Measurements from ENCODE around the gene GRAMD2B. TPM values are rescaled to one million over a fixed set of nuclear protein-coding genes. Genes with fewer than 3 reads are reported as not detected.

The GRAMD2B gene
- total and polyA plus RNA-seq, 2 donors, result 14.8 to 38.4 TPM

- Histone ChIP-seq H3K9me3 (ENCODE audit: control insufficient read depth in 2 of 2, insufficient read depth in 1 of 2, low read length in 1 of 2) (no peaks in the 10 kb centered on the region), H3K4me1 (ENCODE audit: control insufficient read depth in 2 of 2, insufficient read depth in 2 of 2, low read length in 2 of 2) (no peaks in the 10 kb centered on the region), H3K27me3 (ENCODE audit: control insufficient read depth in 2 of 2, insufficient read depth in 1 of 2, low read length in 1 of 2) (no peaks in the 10 kb centered on the region), H3K27ac (ENCODE audit: low read depth in 1 of 2, low read length in 1 of 2) (no peak overlapping the region), H3K36me3 (ENCODE audit: control insufficient read depth in 2 of 2, insufficient read depth in 2 of 2, low read length in 1 of 2) (peaks cover 17 to 59% of the 10 kb centered on the region in 2 donors), H3K4me3 (ENCODE audit: low read length in 2 of 2) (no peak overlapping the region)
- WGBS, result 97% methylated on average over 7 of the region's 7 CpGs
- DNase-seq (ENCODE audit: low read depth in 6 of 9, low spot score in 9 of 9), result no peak
These were observed 65.3 kb downstream of the GRAMD2B start for GRCh38 chr5:126488443-126489065.

- H3K36me3 ChIP-seq (ENCODE audit: control insufficient read depth in 2 of 2, insufficient read depth in 2 of 2, low read length in 1 of 2), result peaks cover 11 to 45% of the 10 kb centered on the region in 2 donors
- DNase-seq (ENCODE audit: low read depth in 6 of 9, low spot score in 9 of 9), result no peak
- H3K9me3 ChIP-seq (ENCODE audit: control insufficient read depth in 2 of 2, insufficient read depth in 1 of 2, low read length in 1 of 2), result no peaks in the 10 kb centered on the region
- no peaks in the 10 kb centered on the region for H3K4me1 ChIP-seq (ENCODE audit: control insufficient read depth in 2 of 2, insufficient read depth in 2 of 2, low read length in 2 of 2)
- H3K27ac ChIP-seq (ENCODE audit: low read depth in 1 of 2, low read length in 1 of 2), result peak overlapping the region in 1 of 2 donors; percentile 53
- 92% methylated on average over 12 of the region's 12 CpGs for WGBS
- H3K27me3 ChIP-seq (ENCODE audit: control insufficient read depth in 2 of 2, insufficient read depth in 1 of 2, low read length in 1 of 2), result no peaks in the 10 kb centered on the region
- H3K4me3 ChIP-seq (ENCODE audit: low read length in 2 of 2), result no peak overlapping the region
These were observed 67.1 kb downstream of the GRAMD2B start for GRCh38 chr5:126490167-126490940.

- H3K9me3 ChIP-seq (ENCODE audit: control insufficient read depth in 2 of 2, insufficient read depth in 1 of 2, low read length in 1 of 2), result no peaks in the 10 kb centered on the region
- peak in 1 of 9 donors; percentile 30 for DNase-seq (ENCODE audit: low read depth in 6 of 9, low spot score in 9 of 9)
- H3K27me3 ChIP-seq (ENCODE audit: control insufficient read depth in 2 of 2, insufficient read depth in 1 of 2, low read length in 1 of 2), result no peaks in the 10 kb centered on the region
- no peaks in the 10 kb centered on the region for H3K4me1 ChIP-seq (ENCODE audit: control insufficient read depth in 2 of 2, insufficient read depth in 2 of 2, low read length in 2 of 2)
- WGBS, result 94% methylated on average over 8 of the region's 8 CpGs
- H3K36me3 ChIP-seq (ENCODE audit: control insufficient read depth in 2 of 2, insufficient read depth in 2 of 2, low read length in 1 of 2), result peaks cover 8 to 24% of the 10 kb centered on the region in 2 donors
- H3K4me3 ChIP-seq (ENCODE audit: low read length in 2 of 2), result no peak overlapping the region
- H3K27ac ChIP-seq (ENCODE audit: low read depth in 1 of 2, low read length in 1 of 2), result no peak overlapping the region
These were observed 69.7 kb downstream of the GRAMD2B start for GRCh38 chr5:126492939-126493338.

- peaks cover 3 to 15% of the 10 kb centered on the region in 2 donors for H3K36me3 ChIP-seq (ENCODE audit: control insufficient read depth in 2 of 2, insufficient read depth in 2 of 2, low read length in 1 of 2)
- peaks cover 2 to 3% of the 10 kb centered on the region in 2 donors for H3K4me1 ChIP-seq (ENCODE audit: control insufficient read depth in 2 of 2, insufficient read depth in 2 of 2, low read length in 2 of 2)
- WGBS, result 98% methylated on average over 3 of the region's 3 CpGs
- no peaks in the 10 kb centered on the region for H3K9me3 ChIP-seq (ENCODE audit: control insufficient read depth in 2 of 2, insufficient read depth in 1 of 2, low read length in 1 of 2)
- no peak overlapping the region for H3K4me3 ChIP-seq (ENCODE audit: low read length in 2 of 2)
- H3K27me3 ChIP-seq (ENCODE audit: control insufficient read depth in 2 of 2, insufficient read depth in 1 of 2, low read length in 1 of 2), result no peaks in the 10 kb centered on the region
- H3K27ac ChIP-seq (ENCODE audit: low read depth in 1 of 2, low read length in 1 of 2), result no peak overlapping the region
- DNase-seq (ENCODE audit: low read depth in 6 of 9, low spot score in 9 of 9), result no peak
These were observed 71.2 kb downstream of the GRAMD2B start for GRCh38 chr5:126494393-126494792.

- Histone ChIP-seq H3K36me3 (ENCODE audit: control insufficient read depth in 2 of 2, insufficient read depth in 2 of 2, low read length in 1 of 2) (peaks cover 0 to 4% of the 10 kb centered on the region in 2 donors), H3K27ac (ENCODE audit: low read depth in 1 of 2, low read length in 1 of 2) (no peak overlapping the region), H3K4me1 (ENCODE audit: control insufficient read depth in 2 of 2, insufficient read depth in 2 of 2, low read length in 2 of 2) (peaks cover 7 to 13% of the 10 kb centered on the region in 2 donors), H3K4me3 (ENCODE audit: low read length in 2 of 2) (no peak overlapping the region), H3K9me3 (ENCODE audit: control insufficient read depth in 2 of 2, insufficient read depth in 1 of 2, low read length in 1 of 2) (no peaks in the 10 kb centered on the region), H3K27me3 (ENCODE audit: control insufficient read depth in 2 of 2, insufficient read depth in 1 of 2, low read length in 1 of 2) (no peaks in the 10 kb centered on the region)
- WGBS, result 95% methylated on average over 5 of the region's 5 CpGs
- DNase-seq (ENCODE audit: low read depth in 6 of 9, low spot score in 9 of 9), result no peak
These were observed 74.3 kb downstream of the GRAMD2B start for GRCh38 chr5:126497506-126497905.

- Histone ChIP-seq H3K27me3 (ENCODE audit: control insufficient read depth in 2 of 2, insufficient read depth in 1 of 2, low read length in 1 of 2) (no peaks in the 10 kb centered on the region), H3K4me3 (ENCODE audit: low read length in 2 of 2) (no peak overlapping the region), H3K27ac (ENCODE audit: low read depth in 1 of 2, low read length in 1 of 2) (peak overlapping the region; percentile 81 to 93), H3K36me3 (ENCODE audit: control insufficient read depth in 2 of 2, insufficient read depth in 2 of 2, low read length in 1 of 2) (no peaks in the 10 kb centered on the region), H3K4me1 (ENCODE audit: control insufficient read depth in 2 of 2, insufficient read depth in 2 of 2, low read length in 2 of 2) (peaks cover 7 to 18% of the 10 kb centered on the region in 2 donors), H3K9me3 (ENCODE audit: control insufficient read depth in 2 of 2, insufficient read depth in 1 of 2, low read length in 1 of 2) (no peaks in the 10 kb centered on the region)
- no peak for DNase-seq (ENCODE audit: low read depth in 6 of 9, low spot score in 9 of 9)
- WGBS, result 99% methylated on average over 2 of the region's 2 CpGs
These were observed 76.1 kb downstream of the GRAMD2B start for GRCh38 chr5:126499278-126499677.

- Histone ChIP-seq H3K27ac (ENCODE audit: low read depth in 1 of 2, low read length in 1 of 2) (peak overlapping the region; percentile 83 to 93), H3K36me3 (ENCODE audit: control insufficient read depth in 2 of 2, insufficient read depth in 2 of 2, low read length in 1 of 2) (no peaks in the 10 kb centered on the region), H3K9me3 (ENCODE audit: control insufficient read depth in 2 of 2, insufficient read depth in 1 of 2, low read length in 1 of 2) (no peaks in the 10 kb centered on the region), H3K4me1 (ENCODE audit: control insufficient read depth in 2 of 2, insufficient read depth in 2 of 2, low read length in 2 of 2) (peaks cover 7 to 18% of the 10 kb centered on the region in 2 donors), H3K4me3 (ENCODE audit: low read length in 2 of 2) (no peak overlapping the region), H3K27me3 (ENCODE audit: control insufficient read depth in 2 of 2, insufficient read depth in 1 of 2, low read length in 1 of 2) (no peaks in the 10 kb centered on the region)
- 78% methylated on average over 3 of the region's 3 CpGs for WGBS
- DNase-seq (ENCODE audit: low read depth in 6 of 9, low spot score in 9 of 9), result peak; percentile 49 to 93 (median 79)
These were observed 76.7 kb downstream of the GRAMD2B start for GRCh38 chr5:126499853-126500342.

GRCh38 chr5:126501448-126501847 is 78.2 kb downstream of the GRAMD2B start:
- 98% methylated on average over 10 of the region's 10 CpGs for WGBS
- no peaks in the 10 kb centered on the region for H3K36me3 ChIP-seq (ENCODE audit: control insufficient read depth in 2 of 2, insufficient read depth in 2 of 2, low read length in 1 of 2)
- no peak overlapping the region for H3K4me3 ChIP-seq (ENCODE audit: low read length in 2 of 2)
- H3K27me3 ChIP-seq (ENCODE audit: control insufficient read depth in 2 of 2, insufficient read depth in 1 of 2, low read length in 1 of 2), result no peaks in the 10 kb centered on the region
- no peak overlapping the region for H3K27ac ChIP-seq (ENCODE audit: low read depth in 1 of 2, low read length in 1 of 2)
- no peak for DNase-seq (ENCODE audit: low read depth in 6 of 9, low spot score in 9 of 9)
- peaks cover 7 to 18% of the 10 kb centered on the region in 2 donors for H3K4me1 ChIP-seq (ENCODE audit: control insufficient read depth in 2 of 2, insufficient read depth in 2 of 2, low read length in 2 of 2)
- no peaks in the 10 kb centered on the region for H3K9me3 ChIP-seq (ENCODE audit: control insufficient read depth in 2 of 2, insufficient read depth in 1 of 2, low read length in 1 of 2)

- Histone ChIP-seq H3K36me3 (ENCODE audit: control insufficient read depth in 2 of 2, insufficient read depth in 2 of 2, low read length in 1 of 2) (no peaks in the 10 kb centered on the region), H3K27ac (ENCODE audit: low read depth in 1 of 2, low read length in 1 of 2) (peak overlapping the region; percentile 43 to 50), H3K4me3 (ENCODE audit: low read length in 2 of 2) (no peak overlapping the region), H3K27me3 (ENCODE audit: control insufficient read depth in 2 of 2, insufficient read depth in 1 of 2, low read length in 1 of 2) (no peaks in the 10 kb centered on the region), H3K9me3 (ENCODE audit: control insufficient read depth in 2 of 2, insufficient read depth in 1 of 2, low read length in 1 of 2) (no peaks in the 10 kb centered on the region), H3K4me1 (ENCODE audit: control insufficient read depth in 2 of 2, insufficient read depth in 2 of 2, low read length in 2 of 2) (peaks cover 16 to 27% of the 10 kb centered on the region in 2 donors)
- 77% methylated on average over 5 of the region's 5 CpGs for WGBS
- peak in 7 of 9 donors; percentile 34 to 72 (median 42) for DNase-seq (ENCODE audit: low read depth in 6 of 9, low spot score in 9 of 9)
These were observed 80.4 kb downstream of the GRAMD2B start for GRCh38 chr5:126503602-126504104.
